Progenitor cell of endocrine pancreas (in vitro differentiated cells): ENCODE results near the gene RNF10. TPM values are rescaled to one million over a fixed set of nuclear protein-coding genes. Genes with fewer than 3 reads are reported as not detected.
A peak's percentile ranks its signal among the peaks of the same experiment; 100 is the strongest.

Source experiments
- DNase-seq: peaks from one replicate; pipeline ENCODE4 v3.0.0; 2021; ENCODE audit warnings: low spot score; ENCODE audit not compliant: unreplicated experiment
- H3K27ac Mint-ChIP-seq: 2 replicates; pipeline ENCODE4 v1.8.0; 2021; ENCODE audit warnings: mild to moderate bottlenecking, moderate library complexity, mixed read lengths
- H3K27me3 Mint-ChIP-seq: 2 replicates; pipeline ENCODE4 v1.8.0; 2021; ENCODE audit warnings: mixed read lengths
- H3K36me3 Mint-ChIP-seq: 2 replicates; pipeline ENCODE4 v1.8.0; 2022; ENCODE audit warnings: mixed read lengths; ENCODE audit not compliant: insufficient read depth
- H3K4me1 Mint-ChIP-seq: 2 replicates; pipeline ENCODE4 v1.8.0; 2021; ENCODE audit warnings: low read depth, mixed read lengths
- H3K4me3 Mint-ChIP-seq: 2 replicates; pipeline ENCODE4 v1.8.0; 2021; ENCODE audit warnings: low read depth, mild to moderate bottlenecking, moderate library complexity, mixed read lengths
- H3K9me3 Mint-ChIP-seq: 2 replicates; pipeline ENCODE4 v1.8.0; 2021; ENCODE audit warnings: low read depth, mixed read lengths
- total RNA-seq: library from RNA; stranded (reverse); gene quantifications from 2 replicates; pipeline ENCODE4 v1.2.1, GENCODE V29; 2021
- TF ChIP-seq, protein P1 (sequence below): fragments of 200-600 bp; sonication (generic); IDR thresholded peaks from one replicate; pipeline ENCODE4 v1.5.0; 2021; ENCODE audit warnings: antibody characterized with exemption, mild to moderate bottlenecking; ENCODE audit not compliant: unreplicated experiment

RNF10 gene
- total RNA-seq, 1 donor from 2014 or later = 167 TPM

DNA sequence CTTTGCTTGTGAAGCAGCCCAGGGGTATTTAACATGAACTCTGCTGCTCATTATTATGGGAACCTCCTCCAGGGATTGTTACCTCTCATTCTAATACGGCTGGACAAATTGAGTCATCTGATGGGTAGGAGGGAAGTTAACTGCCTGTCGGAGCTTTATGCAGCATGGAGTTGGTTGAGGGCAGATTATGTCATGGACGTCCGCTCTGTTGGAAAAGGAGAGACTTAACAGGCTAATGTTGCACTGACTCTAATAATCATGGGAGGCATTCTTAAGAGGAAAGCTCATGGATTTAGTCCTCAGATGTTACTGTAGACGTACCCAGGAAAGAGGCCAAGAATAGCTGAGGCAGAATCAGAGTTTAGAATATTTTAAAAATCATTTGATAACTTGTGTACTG lies 37.1 kb downstream of the RNF10 start:
- no peak for DNase-seq
- Mint-ChIP-seq H3K4me3 (no peak overlapping the region), H3K36me3 (peaks cover 28% of the 10 kb centered on the region), H3K9me3 (no peaks in the 10 kb centered on the region), H3K4me1 (peaks cover 17% of the 10 kb centered on the region), H3K27me3 (no peaks in the 10 kb centered on the region), H3K27ac (peak overlapping the region; percentile 21)
- TF ChIP-seq, protein P1, sequence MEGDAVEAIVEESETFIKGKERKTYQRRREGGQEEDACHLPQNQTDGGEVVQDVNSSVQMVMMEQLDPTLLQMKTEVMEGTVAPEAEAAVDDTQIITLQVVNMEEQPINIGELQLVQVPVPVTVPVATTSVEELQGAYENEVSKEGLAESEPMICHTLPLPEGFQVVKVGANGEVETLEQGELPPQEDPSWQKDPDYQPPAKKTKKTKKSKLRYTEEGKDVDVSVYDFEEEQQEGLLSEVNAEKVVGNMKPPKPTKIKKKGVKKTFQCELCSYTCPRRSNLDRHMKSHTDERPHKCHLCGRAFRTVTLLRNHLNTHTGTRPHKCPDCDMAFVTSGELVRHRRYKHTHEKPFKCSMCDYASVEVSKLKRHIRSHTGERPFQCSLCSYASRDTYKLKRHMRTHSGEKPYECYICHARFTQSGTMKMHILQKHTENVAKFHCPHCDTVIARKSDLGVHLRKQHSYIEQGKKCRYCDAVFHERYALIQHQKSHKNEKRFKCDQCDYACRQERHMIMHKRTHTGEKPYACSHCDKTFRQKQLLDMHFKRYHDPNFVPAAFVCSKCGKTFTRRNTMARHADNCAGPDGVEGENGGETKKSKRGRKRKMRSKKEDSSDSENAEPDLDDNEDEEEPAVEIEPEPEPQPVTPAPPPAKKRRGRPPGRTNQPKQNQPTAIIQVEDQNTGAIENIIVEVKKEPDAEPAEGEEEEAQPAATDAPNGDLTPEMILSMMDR = no peak

DNA sequence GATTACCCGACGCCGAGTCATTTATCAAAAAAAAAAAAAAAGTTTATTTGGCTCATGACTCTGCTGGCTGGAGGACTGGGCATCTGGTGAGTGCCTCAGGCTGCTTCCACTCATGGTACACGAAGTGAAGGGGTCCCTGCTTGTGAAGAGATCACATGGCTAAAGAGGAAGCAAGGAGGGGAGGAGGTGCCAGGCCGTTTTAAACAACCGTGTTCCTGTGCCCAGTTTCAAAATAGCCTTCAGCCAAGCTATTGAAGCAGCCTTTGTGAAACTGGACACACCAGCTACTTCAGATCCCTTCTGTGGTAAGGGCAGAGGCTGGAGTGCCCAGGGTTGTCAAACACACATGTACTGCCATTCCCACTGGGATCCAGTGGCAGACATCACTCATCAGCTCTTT lies 39.4 kb downstream of the RNF10 start:
- no peak for DNase-seq
- H3K36me3 Mint-ChIP-seq = peaks cover 27% of the 10 kb centered on the region
- H3K9me3 Mint-ChIP-seq = no peaks in the 10 kb centered on the region
- TF ChIP-seq, protein P1 = no peak
- H3K27ac Mint-ChIP-seq = no peak overlapping the region
- peaks cover 17% of the 10 kb centered on the region for H3K4me1 Mint-ChIP-seq
- H3K4me3 Mint-ChIP-seq = no peak overlapping the region
- no peaks in the 10 kb centered on the region for H3K27me3 Mint-ChIP-seq

DNA sequence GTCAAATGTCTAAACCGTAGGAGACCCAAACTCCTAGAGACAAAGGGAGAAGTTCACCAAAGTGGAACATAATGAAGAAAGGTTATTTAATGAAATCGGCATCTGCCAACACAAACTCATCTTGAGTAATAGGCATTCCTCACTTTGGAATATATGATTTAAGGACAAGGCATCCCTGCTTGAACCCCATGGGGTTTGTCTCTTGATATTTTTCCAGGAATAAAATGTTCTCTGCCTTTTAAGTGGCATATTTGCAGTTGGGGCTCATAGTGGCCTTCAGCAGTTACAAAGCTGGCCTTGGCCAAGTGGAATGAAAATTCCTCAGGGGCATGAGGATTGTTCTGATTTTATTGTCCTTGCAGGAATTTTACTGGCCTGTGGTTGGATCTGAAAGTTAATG lies 40.0 kb downstream of the RNF10 start:
- no peaks in the 10 kb centered on the region for H3K9me3 Mint-ChIP-seq
- H3K27ac Mint-ChIP-seq = peak overlapping the region; percentile 81
- no peak overlapping the region for H3K4me3 Mint-ChIP-seq
- no peaks in the 10 kb centered on the region for H3K27me3 Mint-ChIP-seq
- no peak for DNase-seq
- peaks cover 17% of the 10 kb centered on the region for H3K4me1 Mint-ChIP-seq
- H3K36me3 Mint-ChIP-seq = peaks cover 27% of the 10 kb centered on the region
- TF ChIP-seq, protein P1 = no peak

DNA sequence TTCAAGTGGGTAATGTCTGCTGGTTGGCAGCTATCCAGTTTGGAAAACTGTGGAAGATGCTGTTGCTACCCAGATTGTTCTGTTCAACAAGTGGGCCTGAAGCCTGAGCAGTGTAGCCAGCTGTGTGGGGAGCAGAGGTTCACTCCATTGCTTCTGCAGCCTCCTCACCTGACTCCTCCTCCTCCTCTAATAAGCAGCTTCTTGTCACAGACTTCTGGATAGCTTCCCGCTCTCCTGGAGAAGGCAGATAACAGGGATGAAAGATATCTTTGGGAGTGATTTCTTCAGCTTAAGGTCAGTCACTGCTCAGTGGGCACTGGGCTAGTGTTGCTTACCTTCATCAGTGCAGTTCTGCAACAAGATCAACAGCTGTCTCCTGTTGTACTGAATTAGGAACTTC lies 45.0 kb downstream of the RNF10 start:
- Mint-ChIP-seq H3K9me3 (no peaks in the 10 kb centered on the region), H3K4me3 (no peak overlapping the region), H3K27ac (peak overlapping the region; percentile 57), H3K36me3 (peaks cover 10% of the 10 kb centered on the region), H3K27me3 (peaks cover 10% of the 10 kb centered on the region), H3K4me1 (peaks cover 13% of the 10 kb centered on the region)
- TF ChIP-seq, protein P1 = no peak
- DNase-seq = no peak

DNA sequence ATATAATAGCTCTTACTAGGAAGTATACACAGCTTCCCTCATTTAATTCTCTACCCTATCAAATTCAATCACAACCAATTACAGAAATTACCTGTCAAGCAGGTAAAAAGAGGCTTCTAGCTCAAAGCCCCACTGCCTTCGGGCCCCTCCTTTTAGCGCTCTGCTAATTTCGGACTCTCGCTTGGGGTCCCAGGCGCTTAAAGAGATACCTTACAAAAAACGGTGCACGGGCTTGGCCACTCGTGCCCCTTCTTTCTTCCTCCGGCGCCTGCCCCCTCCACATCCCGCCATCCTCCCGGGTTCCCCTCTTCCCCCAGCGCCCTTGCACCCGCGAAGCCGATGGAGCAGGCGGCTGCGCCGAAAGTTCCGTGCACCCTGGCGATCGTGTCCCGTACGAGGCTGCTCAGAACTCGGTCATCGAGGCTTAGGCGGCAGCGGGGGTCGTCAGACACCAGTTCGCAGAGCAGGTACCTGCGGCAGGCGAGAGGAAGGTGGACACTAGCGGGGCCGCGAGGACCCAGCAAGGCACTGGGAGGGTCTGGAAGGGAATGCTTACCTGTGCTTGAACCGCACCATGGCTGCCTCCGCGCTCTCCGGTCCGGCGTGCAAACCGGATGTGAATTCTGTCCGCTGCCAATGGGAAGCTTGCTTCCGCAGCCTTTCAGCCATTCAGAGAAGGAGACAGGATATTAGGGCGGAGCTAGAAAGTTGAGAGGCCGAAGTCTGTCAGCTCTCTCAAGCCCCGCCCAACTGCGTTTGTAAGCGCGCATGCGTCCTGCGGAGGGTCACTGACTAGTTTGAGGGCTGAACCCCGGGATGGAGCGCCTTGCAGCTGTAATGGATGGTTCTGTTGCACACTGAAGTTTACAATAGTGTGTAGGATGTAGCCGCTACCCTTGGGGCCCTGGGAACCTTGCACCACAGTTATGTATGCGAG lies 46.9 kb downstream of the RNF10 start, which contains the start of gene POP5:
TSS of gene POP5 (minus strand) at position 616 of the 937 bp plus-strand sequence. CDS start at position 576, 40 bp downstream.
- Mint-ChIP-seq H3K27ac (peak within 1 kb of the TSS; percentile 96), H3K36me3 (peaks cover 8% of the 10 kb centered on the region), H3K9me3 (no peaks in the 10 kb centered on the region)

More for the DNA sequence above, 46.9 kb downstream of the RNF10 start, which contains the start of gene POP5:
- DNase-seq = peak; percentile 92
- TF ChIP-seq, protein P1 = no peak
- peaks cover 18% of the 10 kb centered on the region for H3K27me3 Mint-ChIP-seq
- H3K4me1 Mint-ChIP-seq = peaks cover 13% of the 10 kb centered on the region
- peak within 1 kb of the TSS; percentile 96 for H3K4me3 Mint-ChIP-seq
